ENCODE data around the gene GNA12. TPM values are rescaled to one million over a fixed set of nuclear protein-coding genes. Genes with fewer than 3 reads are reported as not detected.

Gene GNA12
- total RNA-seq, 1 donor from 2014 or later: 68.6 TPM

DNA sequence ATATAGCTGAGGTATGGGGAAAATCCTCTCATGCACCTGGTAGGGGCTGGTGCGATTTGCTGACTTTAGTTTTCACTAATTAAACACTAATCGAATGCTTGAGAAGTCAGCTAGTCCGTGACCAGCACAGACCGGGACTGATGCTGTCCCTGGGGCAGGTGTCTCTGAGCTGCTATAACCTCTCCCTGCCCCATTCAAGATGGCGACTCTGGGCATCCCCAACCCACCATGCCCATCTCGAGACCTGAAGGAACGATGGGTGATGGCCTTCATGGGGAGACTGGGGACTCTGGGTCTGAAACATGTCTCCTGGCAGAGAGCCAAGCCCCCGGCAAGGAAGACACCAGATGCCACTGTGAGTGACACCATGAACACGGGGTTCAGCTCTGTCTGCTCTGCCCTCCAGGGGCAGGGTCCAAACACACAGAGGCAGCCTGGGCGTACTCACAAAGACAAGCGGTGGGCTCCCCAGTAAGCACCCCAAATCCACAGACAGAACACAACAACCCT is 57.4 kb downstream of the GNA12 start:
- Mint-ChIP-seq H3K9me3 (ENCODE audit: low read depth) (peaks cover 7% of the 10 kb centered on the region), H3K27me3 (no peaks in the 10 kb centered on the region), H3K27ac (no peak overlapping the region), H3K4me3 (ENCODE audit: low read depth) (no peak overlapping the region), H3K36me3 (ENCODE audit: insufficient read depth) (peaks cover 25% of the 10 kb centered on the region), H3K4me1 (ENCODE audit: low read depth) (no peaks in the 10 kb centered on the region)
- no peak for DNase-seq (ENCODE audit: low spot score, unreplicated experiment)
- TF ChIP-seq, protein P1, sequence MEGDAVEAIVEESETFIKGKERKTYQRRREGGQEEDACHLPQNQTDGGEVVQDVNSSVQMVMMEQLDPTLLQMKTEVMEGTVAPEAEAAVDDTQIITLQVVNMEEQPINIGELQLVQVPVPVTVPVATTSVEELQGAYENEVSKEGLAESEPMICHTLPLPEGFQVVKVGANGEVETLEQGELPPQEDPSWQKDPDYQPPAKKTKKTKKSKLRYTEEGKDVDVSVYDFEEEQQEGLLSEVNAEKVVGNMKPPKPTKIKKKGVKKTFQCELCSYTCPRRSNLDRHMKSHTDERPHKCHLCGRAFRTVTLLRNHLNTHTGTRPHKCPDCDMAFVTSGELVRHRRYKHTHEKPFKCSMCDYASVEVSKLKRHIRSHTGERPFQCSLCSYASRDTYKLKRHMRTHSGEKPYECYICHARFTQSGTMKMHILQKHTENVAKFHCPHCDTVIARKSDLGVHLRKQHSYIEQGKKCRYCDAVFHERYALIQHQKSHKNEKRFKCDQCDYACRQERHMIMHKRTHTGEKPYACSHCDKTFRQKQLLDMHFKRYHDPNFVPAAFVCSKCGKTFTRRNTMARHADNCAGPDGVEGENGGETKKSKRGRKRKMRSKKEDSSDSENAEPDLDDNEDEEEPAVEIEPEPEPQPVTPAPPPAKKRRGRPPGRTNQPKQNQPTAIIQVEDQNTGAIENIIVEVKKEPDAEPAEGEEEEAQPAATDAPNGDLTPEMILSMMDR (IDR thresholded peaks at IDR 0.05; ENCODE audit: unreplicated experiment): no peak

DNA sequence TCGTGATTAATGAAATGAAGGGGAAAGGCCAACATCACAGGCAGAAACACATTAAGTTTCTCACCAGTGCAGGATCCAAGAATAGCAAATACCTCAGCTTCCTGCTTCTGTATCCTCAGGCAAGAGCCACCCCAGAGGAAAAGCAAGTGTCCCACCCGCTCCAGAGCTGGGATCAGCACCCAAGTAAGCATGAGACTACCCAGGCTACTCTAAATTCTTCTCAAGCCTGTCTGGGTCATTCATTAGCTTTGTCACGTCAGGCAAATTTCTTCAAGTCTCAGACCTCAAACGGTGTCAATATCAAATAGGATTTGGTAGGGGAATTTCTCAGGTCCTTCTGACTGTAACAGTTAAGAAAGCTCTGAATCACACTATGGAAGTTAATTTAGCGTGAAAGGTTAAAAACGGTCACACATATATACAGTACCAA is 59.0 kb downstream of the GNA12 start:
- Mint-ChIP-seq H3K4me1 (ENCODE audit: low read depth) (no peaks in the 10 kb centered on the region), H3K27ac (no peak overlapping the region), H3K4me3 (ENCODE audit: low read depth) (no peak overlapping the region), H3K27me3 (no peaks in the 10 kb centered on the region), H3K9me3 (ENCODE audit: low read depth) (peaks cover 7% of the 10 kb centered on the region), H3K36me3 (ENCODE audit: insufficient read depth) (peaks cover 27% of the 10 kb centered on the region)
- no peak for DNase-seq (ENCODE audit: low spot score, unreplicated experiment)
- TF ChIP-seq, protein P1 (IDR thresholded peaks at IDR 0.05; ENCODE audit: unreplicated experiment): no peak

- H3K4me1 Mint-ChIP-seq (ENCODE audit: low read depth): no peaks in the 10 kb centered on the region
- H3K4me3 Mint-ChIP-seq (ENCODE audit: low read depth): no peak overlapping the region
These were observed 61.5 kb downstream of the GNA12 start for GRCh38 chr7:2782565-2782964.

GRCh38 chr7:2782121-2782520 is 62.0 kb downstream of the GNA12 start:
- Mint-ChIP-seq H3K27ac (no peak overlapping the region), H3K27me3 (no peaks in the 10 kb centered on the region), H3K4me3 (ENCODE audit: low read depth) (no peak overlapping the region), H3K4me1 (ENCODE audit: low read depth) (no peaks in the 10 kb centered on the region), H3K36me3 (ENCODE audit: insufficient read depth) (peaks cover 22% of the 10 kb centered on the region), H3K9me3 (ENCODE audit: low read depth) (peaks cover 7% of the 10 kb centered on the region)
- TF ChIP-seq, protein P1 (IDR thresholded peaks at IDR 0.05; ENCODE audit: unreplicated experiment): no peak
- DNase-seq (ENCODE audit: low spot score, unreplicated experiment): no peak

More at GRCh38 chr7:2782565-2782964, 61.5 kb downstream of the GNA12 start:
- TF ChIP-seq, protein P1 (IDR thresholded peaks at IDR 0.05; ENCODE audit: unreplicated experiment): no peak
- H3K27me3 Mint-ChIP-seq: no peaks in the 10 kb centered on the region
- H3K9me3 Mint-ChIP-seq (ENCODE audit: low read depth): peaks cover 7% of the 10 kb centered on the region
- H3K36me3 Mint-ChIP-seq (ENCODE audit: insufficient read depth): peaks cover 24% of the 10 kb centered on the region
- no peak for DNase-seq (ENCODE audit: low spot score, unreplicated experiment)
- H3K27ac Mint-ChIP-seq: no peak overlapping the region

DNA sequence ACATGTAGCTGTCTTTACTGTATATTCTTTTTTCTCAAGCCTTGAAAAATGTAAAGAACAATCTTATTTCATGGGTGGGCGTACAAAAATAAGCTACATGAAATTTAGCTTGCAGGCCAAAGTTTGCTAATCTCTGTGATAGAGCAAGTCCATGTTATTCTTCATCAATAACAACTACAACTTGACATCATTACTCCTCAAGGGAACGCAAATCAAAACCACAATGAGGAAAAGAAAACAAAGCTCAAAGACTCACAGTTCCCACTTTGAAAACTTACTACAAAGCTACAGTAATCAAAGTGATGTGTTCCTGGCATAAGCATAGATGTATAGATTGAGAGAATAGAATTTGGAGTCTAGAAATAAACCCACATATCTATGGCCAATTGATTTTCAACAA is 62.5 kb downstream of the GNA12 start:
- peaks cover 22% of the 10 kb centered on the region for H3K36me3 Mint-ChIP-seq (ENCODE audit: insufficient read depth)
- H3K9me3 Mint-ChIP-seq (ENCODE audit: low read depth): peaks cover 7% of the 10 kb centered on the region
- H3K27ac Mint-ChIP-seq: no peak overlapping the region
- H3K27me3 Mint-ChIP-seq: no peaks in the 10 kb centered on the region
- DNase-seq (ENCODE audit: low spot score, unreplicated experiment): no peak
- no peaks in the 10 kb centered on the region for H3K4me1 Mint-ChIP-seq (ENCODE audit: low read depth)
- TF ChIP-seq, protein P1 (IDR thresholded peaks at IDR 0.05; ENCODE audit: unreplicated experiment): no peak
- H3K4me3 Mint-ChIP-seq (ENCODE audit: low read depth): no peak overlapping the region

Measured in progenitor cell of endocrine pancreas (in vitro differentiated cells).